ENCODE data around the gene IFNB1. TPM values are rescaled to one million over a fixed set of nuclear protein-coding genes. Genes with fewer than 3 reads are reported as not detected.

The IFNB1 gene
- total and polyA plus RNA-seq, 2 donors (not counting 1 experiment from before 2014, with no cell fraction given): not detected

DNA sequence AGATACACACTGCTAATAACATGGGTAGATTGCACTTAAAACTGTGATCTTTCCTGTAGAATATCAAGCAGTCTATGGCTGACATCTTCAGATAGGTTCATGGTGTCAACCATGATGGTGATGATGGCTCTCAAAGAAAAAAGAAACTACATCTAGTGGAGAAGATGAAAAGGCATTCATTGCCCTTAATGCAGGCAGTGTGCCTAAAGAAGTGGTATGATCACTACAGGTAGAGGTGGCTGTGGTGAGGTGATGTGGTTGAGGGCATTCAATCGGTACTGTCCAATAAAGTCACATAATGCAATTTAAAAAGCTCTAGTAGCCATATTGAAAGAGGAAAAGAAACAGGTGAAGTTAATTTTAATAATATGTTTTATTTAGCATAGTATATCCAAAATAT lies 3.1 kb upstream of the IFNB1 start:
- H3K9me3 ChIP-seq (ENCODE audit: control extremely low read depth in 1 of 3, control insufficient read depth in 2 of 3, insufficient read depth in 1 of 3, low read length in 2 of 3): no peaks in the 10 kb centered on the region
- no peaks in the 10 kb centered on the region for H3K79me2 ChIP-seq (ENCODE audit: control insufficient read depth, insufficient read depth, low read length)
- Mint-ChIP-seq H3K27me3 (peaks cover 10% of the 10 kb centered on the region), H3K4me3 (no peak overlapping the region), H3K4me1 (peaks cover 1% of the 10 kb centered on the region), H3K27ac (no peak overlapping the region), H3K9me3 (ENCODE audit: insufficient read depth) (no peaks in the 10 kb centered on the region)
- H3K27me3 ChIP-seq (replicated peaks in 1 of 4; ENCODE audit: control extremely low read depth in 1 of 4, control insufficient read depth in 3 of 4, insufficient read depth in 4 of 4, low read length in 3 of 4): peaks cover 0 to 2% (median 0%) of the 10 kb centered on the region in 4 experiments
- H2AFZ ChIP-seq (ENCODE audit: insufficient read depth, low read depth, low read length, poor library complexity, severe bottlenecking): no peak overlapping the region
- no peak overlapping the region for H3K4me2 ChIP-seq (replicated peaks; ENCODE audit: low read depth, low read length, poor library complexity, severe bottlenecking)
- H3K27ac ChIP-seq (ENCODE audit: low read length in 2 of 2): no peak overlapping the region
- ChIA-PET CTCF (no interaction called here), POLR2A (no interaction called here)
- TF ChIP-seq, protein P1, sequence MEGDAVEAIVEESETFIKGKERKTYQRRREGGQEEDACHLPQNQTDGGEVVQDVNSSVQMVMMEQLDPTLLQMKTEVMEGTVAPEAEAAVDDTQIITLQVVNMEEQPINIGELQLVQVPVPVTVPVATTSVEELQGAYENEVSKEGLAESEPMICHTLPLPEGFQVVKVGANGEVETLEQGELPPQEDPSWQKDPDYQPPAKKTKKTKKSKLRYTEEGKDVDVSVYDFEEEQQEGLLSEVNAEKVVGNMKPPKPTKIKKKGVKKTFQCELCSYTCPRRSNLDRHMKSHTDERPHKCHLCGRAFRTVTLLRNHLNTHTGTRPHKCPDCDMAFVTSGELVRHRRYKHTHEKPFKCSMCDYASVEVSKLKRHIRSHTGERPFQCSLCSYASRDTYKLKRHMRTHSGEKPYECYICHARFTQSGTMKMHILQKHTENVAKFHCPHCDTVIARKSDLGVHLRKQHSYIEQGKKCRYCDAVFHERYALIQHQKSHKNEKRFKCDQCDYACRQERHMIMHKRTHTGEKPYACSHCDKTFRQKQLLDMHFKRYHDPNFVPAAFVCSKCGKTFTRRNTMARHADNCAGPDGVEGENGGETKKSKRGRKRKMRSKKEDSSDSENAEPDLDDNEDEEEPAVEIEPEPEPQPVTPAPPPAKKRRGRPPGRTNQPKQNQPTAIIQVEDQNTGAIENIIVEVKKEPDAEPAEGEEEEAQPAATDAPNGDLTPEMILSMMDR (IDR thresholded peaks at IDR 0.05): no peak
- no peak for TF ChIP-seq EZH2 (IDR thresholded peaks at IDR 0.05; ENCODE audit: borderline replicate concordance, insufficient read depth, low read depth, low read length, poor library complexity, severe bottlenecking)
- H4K20me1 ChIP-seq (ENCODE audit: control insufficient read depth, insufficient read depth, low read length, poor library complexity, severe bottlenecking): no peaks in the 10 kb centered on the region
- no peak overlapping the region for H3K9ac ChIP-seq (ENCODE audit: low read length)
- H3K4me3 ChIP-seq (ENCODE audit: control extremely low read depth in 1 of 5, extremely low read depth in 1 of 5, insufficient read depth in 1 of 5, low read depth in 2 of 5, low read length in 4 of 5): no peak overlapping the region
- DNase-seq (no peak), ATAC-seq (ENCODE audit: low read depth) (no peak)
- H3K36me3 ChIP-seq (replicated peaks in 1 of 2; ENCODE audit: control extremely low read depth in 1 of 2, control insufficient read depth in 1 of 2, extremely low read depth in 1 of 2, insufficient read depth in 2 of 2, low read length in 1 of 2): no peaks in the 10 kb centered on the region
- WGBS (ENCODE audit: insufficient coverage): no CpG with 5 or more reads among the region's 1 CpG
- intact Hi-C loops (cut with micrococcal nuclease): no loop called here
- H3K4me1 ChIP-seq (ENCODE audit: control insufficient read depth in 2 of 2, insufficient read depth in 2 of 2, low read length in 2 of 2): peaks cover 0 to 3% of the 10 kb centered on the region in 2 donors

DNA sequence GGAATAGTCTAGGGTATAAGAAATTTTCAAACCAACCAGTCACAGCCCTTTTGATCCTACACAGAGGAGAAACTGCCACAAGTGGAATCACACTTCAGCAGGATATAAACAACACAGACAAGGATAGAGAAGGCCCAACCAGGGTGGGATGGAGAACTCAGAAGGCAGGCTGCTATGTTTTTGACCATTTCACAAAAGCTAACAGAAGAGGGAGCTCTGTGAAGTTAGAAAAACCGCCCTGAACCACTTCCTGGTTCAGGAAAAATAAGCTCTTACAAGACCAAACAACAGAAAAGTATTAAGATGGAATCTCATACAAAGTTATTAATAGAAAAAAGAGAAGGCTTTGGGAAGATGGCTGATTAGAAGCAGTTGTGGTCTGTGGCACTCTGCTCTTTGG lies 960 bp upstream of the IFNB1 start:
- Mint-ChIP-seq H3K4me3 (no peak overlapping the region), H3K27me3 (peaks cover 10% of the 10 kb centered on the region), H3K9me3 (ENCODE audit: insufficient read depth) (no peaks in the 10 kb centered on the region), H3K27ac (no peak overlapping the region), H3K4me1 (peaks cover 1% of the 10 kb centered on the region)
- WGBS (ENCODE audit: insufficient coverage): no CpG with 5 or more reads among the region's 1 CpG
- no peak overlapping the region for H3K27ac ChIP-seq (ENCODE audit: low read length in 2 of 2)
- no peak overlapping the region for H3K4me2 ChIP-seq (replicated peaks; ENCODE audit: low read depth, low read length, poor library complexity, severe bottlenecking)
- ChIA-PET CTCF (interaction anchor here (2.2 kb wide), 1 partner anchor 32 kb away, joined by 11 read pairs; no protein-coding TSS in a partner anchor), POLR2A (no interaction called here)
- no peak overlapping the region for H3K4me3 ChIP-seq (ENCODE audit: control extremely low read depth in 1 of 5, extremely low read depth in 1 of 5, insufficient read depth in 1 of 5, low read depth in 2 of 5, low read length in 4 of 5)
- H3K36me3 ChIP-seq (replicated peaks in 1 of 2; ENCODE audit: control extremely low read depth in 1 of 2, control insufficient read depth in 1 of 2, extremely low read depth in 1 of 2, insufficient read depth in 2 of 2, low read length in 1 of 2): no peaks in the 10 kb centered on the region
- H4K20me1 ChIP-seq (ENCODE audit: control insufficient read depth, insufficient read depth, low read length, poor library complexity, severe bottlenecking): no peaks in the 10 kb centered on the region
- intact Hi-C loops (cut with micrococcal nuclease): no loop called here
- H3K79me2 ChIP-seq (ENCODE audit: control insufficient read depth, insufficient read depth, low read length): no peaks in the 10 kb centered on the region
- H2AFZ ChIP-seq (ENCODE audit: insufficient read depth, low read depth, low read length, poor library complexity, severe bottlenecking): no peak overlapping the region
- DNase-seq: no peak
- ATAC-seq (ENCODE audit: low read depth): no peak
- peaks cover 0 to 3% of the 10 kb centered on the region in 2 donors for H3K4me1 ChIP-seq (ENCODE audit: control insufficient read depth in 2 of 2, insufficient read depth in 2 of 2, low read length in 2 of 2)
- H3K27me3 ChIP-seq (replicated peaks in 1 of 4; ENCODE audit: control extremely low read depth in 1 of 4, control insufficient read depth in 3 of 4, insufficient read depth in 4 of 4, low read length in 3 of 4): peaks cover 0 to 2% (median 0%) of the 10 kb centered on the region in 4 experiments
- TF ChIP-seq, protein P1 (IDR thresholded peaks at IDR 0.05): no peak
- TF ChIP-seq EZH2 (IDR thresholded peaks at IDR 0.05; ENCODE audit: borderline replicate concordance, insufficient read depth, low read depth, low read length, poor library complexity, severe bottlenecking): no peak
- no peaks in the 10 kb centered on the region for H3K9me3 ChIP-seq (ENCODE audit: control extremely low read depth in 1 of 3, control insufficient read depth in 2 of 3, insufficient read depth in 1 of 3, low read length in 2 of 3)
- no peak overlapping the region for H3K9ac ChIP-seq (ENCODE audit: low read length)
